ENCODE data around the gene PRRX1.

Gene PRRX1

GRCh38 chr1:170664093-170664827, at the start of gene PRRX1:
TSS of gene PRRX1 (plus strand) at chr1:170664131. CDS start at chr1:170664219, 88 bp downstream.
- DNase-seq (ENCODE audit: low spot score), result peak; percentile 62

GRCh38 chr1:170617591-170618330, 46.2 kb upstream of the PRRX1 start:
- DNase-seq (ENCODE audit: low spot score), result no peak

- DNase-seq (ENCODE audit: low spot score), result no peak
These were observed 45.5 kb upstream of the PRRX1 start for GRCh38 chr1:170618421-170618820.

GRCh38 chr1:170619241-170620028, 44.5 kb upstream of the PRRX1 start:
- DNase-seq (ENCODE audit: low spot score), result no peak

GRCh38 chr1:170620164-170620563, 43.8 kb upstream of the PRRX1 start:
- no peak for DNase-seq (ENCODE audit: low spot score)

GRCh38 chr1:170623171-170623570, 40.8 kb upstream of the PRRX1 start:
- no peak for DNase-seq (ENCODE audit: low spot score)

GRCh38 chr1:170624146-170624545, 39.8 kb upstream of the PRRX1 start:
- DNase-seq (ENCODE audit: low spot score), result no peak

GRCh38 chr1:170630977-170631376, 33.0 kb upstream of the PRRX1 start:
- DNase-seq (ENCODE audit: low spot score), result peak; percentile 51

- no peak for DNase-seq (ENCODE audit: low spot score)
These were observed 29.6 kb upstream of the PRRX1 start for GRCh38 chr1:170634293-170634692.

- no peak for DNase-seq (ENCODE audit: low spot score)
These were observed 29.0 kb upstream of the PRRX1 start for GRCh38 chr1:170634824-170635410.

GRCh38 chr1:170640581-170640980, 23.4 kb upstream of the PRRX1 start:
- no peak for DNase-seq (ENCODE audit: low spot score)

GRCh38 chr1:170657275-170657853, 6.6 kb upstream of the PRRX1 start:
- DNase-seq (ENCODE audit: low spot score), result no peak

GRCh38 chr1:170659399-170660035, 4.4 kb upstream of the PRRX1 start:
- DNase-seq (ENCODE audit: low spot score), result no peak

GRCh38 chr1:170660281-170660713, 3.6 kb upstream of the PRRX1 start:
- DNase-seq (ENCODE audit: low spot score), result peak; percentile 65

- DNase-seq (ENCODE audit: low spot score), result peak; percentile 57
These were observed 2.9 kb upstream of the PRRX1 start for GRCh38 chr1:170660871-170661645.

- DNase-seq (ENCODE audit: low spot score), result peak; percentile 76
These were observed 2.1 kb upstream of the PRRX1 start for GRCh38 chr1:170661646-170662411.

GRCh38 chr1:170662561-170663403, 1.1 kb upstream of the PRRX1 start:
- DNase-seq (ENCODE audit: low spot score), result no peak

- no peak for DNase-seq (ENCODE audit: low spot score)
These were observed 383 bp upstream of the PRRX1 start for GRCh38 chr1:170663404-170664092.

All from ecto neural progenitor cell (in vitro differentiated cells).